HepG2 (cell line): ENCODE data around the gene ZNRF3. TPM values are rescaled to one million over a fixed set of nuclear protein-coding genes. Genes with fewer than 3 reads are reported as not detected.

Experiments
- ATF1 ChIP-seq: IDR thresholded peaks from 2 replicates; pipeline ENCODE4 v1.6.1; 2016; ENCODE audit warnings: mild to moderate bottlenecking, control low read depth
- BORCS8-MEF2B ChIP-seq: sonication (generic); formaldehyde crosslinking; IDR thresholded peaks from 2 replicates; pipeline ENCODE4 v1.8.0; 2022; ENCODE audit warnings: mild to moderate bottlenecking, missing genetic modification reagents
- CENPT ChIP-seq: sonication (generic); formaldehyde crosslinking; IDR thresholded peaks from 2 replicates; pipeline ENCODE4 v1.8.0; 2022; ENCODE audit warnings: low read depth, mild to moderate bottlenecking, moderate library complexity, missing genetic modification reagents
- ELF4 ChIP-seq: sonication (generic); formaldehyde crosslinking; IDR thresholded peaks from 2 replicates; pipeline ENCODE4 v1.5.0; 2020; ENCODE audit warnings: missing genetic modification reagents, mild to moderate bottlenecking, moderate library complexity, borderline replicate concordance
- EP300 ChIP-seq, 3 experiments: sonication (generic) in 1 of 3; formaldehyde crosslinking in 1 of 3; IDR thresholded peaks; 2 replicates each; pipeline versions ENCODE4 v1.5.1 to v1.6.1; 2011 to 2020; ENCODE audit warnings: low read depth in 2 of 3, low read length in 2 of 3, borderline replicate concordance in 1 of 3, improper control_type of control experiment in 1 of 3, mild to moderate bottlenecking in 1 of 3, missing genetic modification reagents in 1 of 3, moderate library complexity in 1 of 3
- HDAC2 ChIP-seq: sonication (generic); formaldehyde crosslinking; IDR thresholded peaks from 2 replicates; pipeline ENCODE4 v1.4.0; 2020; ENCODE audit warnings: missing genetic modification reagents
- KLF13 ChIP-seq: sonication (generic); formaldehyde crosslinking; IDR thresholded peaks from 2 replicates; pipeline ENCODE4 v1.4.0; 2020; ENCODE audit warnings: mild to moderate bottlenecking, missing genetic modification reagents
- KLF15 ChIP-seq: sonication (generic); formaldehyde crosslinking; IDR thresholded peaks from 2 replicates; pipeline ENCODE4 v1.8.1; 2023; ENCODE audit warnings: borderline replicate concordance, mild to moderate bottlenecking, inconsistent platforms, missing genetic modification reagents, mixed read lengths
- NCOA1 ChIP-seq: sonication (generic); formaldehyde crosslinking; IDR thresholded peaks from 2 replicates; pipeline ENCODE4 v1.9.0; 2021; ENCODE audit warnings: missing genetic modification reagents
- PBX2 ChIP-seq: IDR thresholded peaks from 2 replicates; pipeline ENCODE4 v1.6.1; 2016; ENCODE audit warnings: control low read depth
- SRSF4 ChIP-seq: fragments of 200-400 bp; formaldehyde crosslinking; IDR thresholded peaks from one replicate; pipeline ENCODE4 v1.6.1; 2018; ENCODE audit warnings: mild to moderate bottlenecking, low read depth, low read length, moderate library complexity; ENCODE audit not compliant: poor library complexity, severe bottlenecking
- TBL1XR1 ChIP-seq: fragments of 150-350 bp; IDR thresholded peaks from 2 replicates; pipeline ENCODE4 v1.6.1; 2014; ENCODE audit warnings: borderline replicate concordance, low read length; ENCODE audit not compliant: partially characterized antibody
- ZBTB49 ChIP-seq: sonication (generic); formaldehyde crosslinking; IDR thresholded peaks from 2 replicates; pipeline ENCODE4 v1.4.0; 2020; ENCODE audit warnings: missing genetic modification reagents, borderline replicate concordance
- ZBTB7B ChIP-seq: sonication (generic); formaldehyde crosslinking; IDR thresholded peaks from 2 replicates; pipeline ENCODE4 v1.4.0; 2020; ENCODE audit warnings: missing genetic modification reagents
- ZFP1 ChIP-seq: IDR thresholded peaks from 2 replicates; pipeline ENCODE4 v1.6.1; 2016
- ZFP90 ChIP-seq: sonication (generic); formaldehyde crosslinking; IDR thresholded peaks from 2 replicates; pipeline ENCODE4 v1.8.0; 2022; ENCODE audit warnings: missing genetic modification reagents, mild to moderate bottlenecking, inconsistent platforms, borderline replicate concordance
- ZNF225 ChIP-seq: sonication (generic); formaldehyde crosslinking; IDR thresholded peaks from 2 replicates; pipeline ENCODE4 v1.4.0; 2020; ENCODE audit warnings: mild to moderate bottlenecking, missing genetic modification reagents
- ZNF282 ChIP-seq: fragments of 450-650 bp; IDR thresholded peaks from 2 replicates; pipeline ENCODE4 v1.6.1; 2018; ENCODE audit not compliant: partially characterized antibody
- ZNF337 ChIP-seq: sonication (generic); formaldehyde crosslinking; IDR thresholded peaks from 2 replicates; pipeline ENCODE4 v1.5.1; 2020; ENCODE audit warnings: missing genetic modification reagents, low read depth, mild to moderate bottlenecking, borderline replicate concordance
- ZNF496 ChIP-seq: sonication (generic); formaldehyde crosslinking; IDR thresholded peaks from 2 replicates; pipeline ENCODE4 v1.8.1; 2023; ENCODE audit warnings: mild to moderate bottlenecking, moderate library complexity, missing genetic modification reagents; ENCODE audit not compliant: insufficient replicate concordance
- ZNF549 ChIP-seq: sonication (generic); formaldehyde crosslinking; IDR thresholded peaks from 2 replicates; pipeline ENCODE4 v1.5.0; 2020; ENCODE audit warnings: missing genetic modification reagents
- ZNF580 ChIP-seq: IDR thresholded peaks from 2 replicates; pipeline ENCODE4 v1.6.1; 2016; ENCODE audit warnings: low read depth, borderline replicate concordance
- ZNF629 ChIP-seq: sonication (generic); formaldehyde crosslinking; conservative IDR thresholded peaks from 2 replicates; pipeline ENCODE4 v1.5.0; 2020; ENCODE audit warnings: missing genetic modification reagents
- ZNF672 ChIP-seq: sonication (generic); formaldehyde crosslinking; IDR thresholded peaks from 2 replicates; pipeline ENCODE4 v1.8.1; 2022; ENCODE audit warnings: missing genetic modification reagents
- ZNF678 ChIP-seq: sonication (generic); formaldehyde crosslinking; IDR thresholded peaks from 2 replicates; pipeline ENCODE4 v1.4.0; 2020; ENCODE audit warnings: mild to moderate bottlenecking, missing genetic modification reagents
- polyA plus RNA-seq, 8 experiments: library from polyadenylated mRNA; depleted of rRNA in 3 of 8; stranded (reverse) in 7 of 8; unstranded in 1 of 8; fragments of >200 nt; fragmentation: Illumina TruSeq in 4 of 8; extraction: Trizol in 4 of 8; gene quantifications; 2 replicates each; pipeline versions ENCODE4 v1.2.1 to v1.2.3, GENCODE V29; 2011 to 2016; ENCODE audit warnings: low read depth in 4 of 8, missing spikeins in 1 of 8, mixed read lengths in 1 of 8; ENCODE audit not compliant: insufficient read depth in 1 of 8
- total RNA-seq, 5 experiments: library from RNA; depleted of rRNA; stranded (reverse); fragments of >200 nt; fragmentation: Illumina TruSeq; extraction: Trizol; gene quantifications; 2 replicates each; pipeline ENCODE4 v1.2.3, GENCODE V29; 2016; ENCODE audit warnings: low read depth in 1 of 5
- TF ChIP-seq, protein P1 (sequence below): sonication (generic); formaldehyde crosslinking; IDR thresholded peaks from 2 replicates; pipeline ENCODE4 v1.5.0; 2020; ENCODE audit warnings: missing genetic modification reagents

ZNRF3 gene
- total and polyA plus RNA-seq, 2 of the 13 experiments (the other 11 are each of a cell fraction or from before 2014, with no cell fraction given) = 20.3 to 36.7 TPM

DNA sequence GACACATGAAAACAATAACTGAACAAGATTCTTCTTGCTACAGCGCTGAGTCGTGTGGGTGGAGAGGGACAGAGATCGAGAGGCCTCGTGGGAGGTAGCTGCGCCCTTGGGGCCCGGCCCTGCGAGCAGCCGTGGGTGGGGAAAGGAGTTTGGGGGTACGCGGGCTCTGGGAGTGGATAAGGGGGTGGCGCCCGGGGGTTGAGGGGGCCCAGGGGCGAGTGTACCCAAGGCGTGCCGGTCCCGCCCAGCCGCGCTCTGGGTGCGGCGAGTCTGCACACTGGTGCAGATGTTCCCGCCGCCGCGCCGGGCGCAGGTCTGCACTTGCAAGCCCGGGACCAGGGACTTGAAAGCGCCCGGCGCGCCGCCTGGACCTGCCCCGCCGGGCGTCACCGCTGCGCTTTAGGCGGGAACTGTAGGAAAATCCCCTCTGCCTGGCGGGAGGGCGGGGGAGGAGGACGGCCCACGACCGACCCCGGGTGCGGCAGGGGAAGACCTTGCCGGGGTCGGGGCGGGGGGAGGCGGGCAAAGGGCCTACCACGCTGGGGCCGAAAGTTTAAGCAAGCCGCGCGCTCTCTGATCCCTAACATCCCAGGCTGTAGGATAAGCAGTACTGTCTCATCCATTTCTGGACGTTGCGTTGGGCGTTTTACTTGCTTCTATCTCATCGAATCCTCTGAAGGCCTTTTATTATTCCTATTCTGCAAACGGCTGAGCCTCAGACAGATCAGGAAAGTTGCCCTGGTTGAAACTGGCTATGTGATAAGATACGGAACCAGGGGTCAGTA lies 188.1 kb downstream of the ZNRF3 start (continued):
- TF ChIP-seq SRSF4 = no peak
- TF ChIP-seq KLF15 (CRISPR knock-in tag) = no peak
- no peak for TF ChIP-seq ZFP1 (CRISPR knock-in tag)
- no peak for TF ChIP-seq ZNF678 (CRISPR knock-in tag)
- TF ChIP-seq, protein P1, sequence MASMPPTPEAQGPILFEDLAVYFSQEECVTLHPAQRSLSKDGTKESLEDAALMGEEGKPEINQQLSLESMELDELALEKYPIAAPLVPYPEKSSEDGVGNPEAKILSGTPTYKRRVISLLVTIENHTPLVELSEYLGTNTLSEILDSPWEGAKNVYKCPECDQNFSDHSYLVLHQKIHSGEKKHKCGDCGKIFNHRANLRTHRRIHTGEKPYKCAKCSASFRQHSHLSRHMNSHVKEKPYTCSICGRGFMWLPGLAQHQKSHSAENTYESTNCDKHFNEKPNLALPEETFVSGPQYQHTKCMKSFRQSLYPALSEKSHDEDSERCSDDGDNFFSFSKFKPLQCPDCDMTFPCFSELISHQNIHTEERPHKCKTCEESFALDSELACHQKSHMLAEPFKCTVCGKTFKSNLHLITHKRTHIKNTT (CRISPR knock-in tag) = no peak
- no peak for TF ChIP-seq CENPT (CRISPR knock-in tag)
- peak; percentile 77; the same call in 1 of the 2 replicates for TF ChIP-seq ZBTB7B (CRISPR knock-in tag)
- TF ChIP-seq NCOA1 (CRISPR knock-in tag) = no peak
- TF ChIP-seq ELF4 (CRISPR knock-in tag) = no peak
- TF ChIP-seq ZFP90 (CRISPR knock-in tag) = no peak
- 0 out of 2 replicates have a peak, but pooled peaks have one; percentile 25 for TF ChIP-seq ZNF580 (CRISPR knock-in tag)
- no peak for TF ChIP-seq ZNF496 (CRISPR knock-in tag)
- TF ChIP-seq TBL1XR1 = no peak
- TF ChIP-seq BORCS8-MEF2B (CRISPR knock-in tag) = peak; percentile 35; the same call in 1 of the 2 replicates
- no peak for TF ChIP-seq ZNF629
- 0 out of 4 replicates have a peak, but pooled peaks of 1 of the 2 experiments have one; percentile 5 for TF ChIP-seq EP300 (IDR thresholded peaks at IDR 0.05; ENCODE audit: low read depth in 2 of 2, low read length in 2 of 2)
- TF ChIP-seq EP300 (CRISPR knock-in tag; IDR thresholded peaks at IDR 0.05; ENCODE audit: borderline replicate concordance) = no peak
- peak; percentile 19; the same call in 1 of the 2 replicates for TF ChIP-seq HDAC2 (CRISPR knock-in tag)
- TF ChIP-seq PBX2 (CRISPR knock-in tag) = no peak
- TF ChIP-seq ZBTB49 = no peak
- TF ChIP-seq ATF1 = no peak
- TF ChIP-seq ZNF672 (CRISPR knock-in tag) = no peak
- TF ChIP-seq ZNF337 (CRISPR knock-in tag) = no peak
- TF ChIP-seq ZNF549 (CRISPR knock-in tag) = no peak
- no peak for TF ChIP-seq ZNF225 (CRISPR knock-in tag)
- no peak for TF ChIP-seq ZNF282
- TF ChIP-seq KLF13 = no peak
